Ishikawa (cell line): ENCODE measurements around the gene RAD9A.

Source experiments
- CEBPB ChIP-seq: IDR thresholded peaks from 2 replicates; pipeline ENCODE4 v1.6.1; 2012
- EP300 ChIP-seq: IDR thresholded peaks from 2 replicates; pipeline ENCODE4 v1.6.1; 2012; ENCODE audit warnings: borderline replicate concordance
- FOXM1 ChIP-seq: IDR thresholded peaks from 2 replicates; pipeline ENCODE4 v1.6.1; 2012; ENCODE audit warnings: low read depth, borderline replicate concordance
- RAD21 ChIP-seq: IDR thresholded peaks from 2 replicates; pipeline ENCODE4 v1.6.1; 2012; ENCODE audit warnings: low read depth
- REST ChIP-seq: IDR thresholded peaks from 2 replicates; pipeline ENCODE4 v1.6.1; 2012; ENCODE audit warnings: low read depth, mild to moderate bottlenecking
- TAF1 ChIP-seq: IDR thresholded peaks from 2 replicates; pipeline ENCODE4 v1.6.1; 2012; ENCODE audit warnings: low read depth, mild to moderate bottlenecking
- TEAD4 ChIP-seq: IDR thresholded peaks from 2 replicates; pipeline ENCODE4 v1.6.1; 2012
- USF1 ChIP-seq: IDR thresholded peaks from 2 replicates; pipeline ENCODE4 v1.6.1; 2012
- ZBTB7A ChIP-seq: IDR thresholded peaks from 2 replicates; pipeline ENCODE4 v1.6.1; 2012; ENCODE audit warnings: low read depth

- TF ChIP-seq TAF1 (no peak), RAD21 (no peak), CEBPB (no peak), TEAD4 (no peak), FOXM1 (no peak), ZBTB7A (no peak), EP300 (no peak), REST (no peak), USF1 (no peak)
Measured at GRCh38 chr11:67437082-67437808, 45.5 kb downstream of the RAD9A start, which contains the start of gene PTPRCAP.
